Left renal cortex interstitium (tissue), 4 donors: Measurements from ENCODE around the gene PRKG1. TPM values are rescaled to one million over a fixed set of nuclear protein-coding genes. Genes with fewer than 3 reads are reported as not detected.
"Not testable (repeated sequence)": the region's sequence is repeated elsewhere in the genome, so short reads cannot be mapped to it uniquely, and the experiment has no call there.

Source experiments
- DNase-seq, 4 donors: peaks; one replicate each; pipeline ENCODE4 v3.0.0-alpha.2; 2013; ENCODE audit warnings: low read depth in 4 of 4, low spot score in 2 of 4, missing footprints in 1 of 4
- polyA plus RNA-seq, 4 donors: library from polyadenylated mRNA; unstranded; fragments of 120-200 nt; gene quantifications; one replicate each; pipeline ENCODE4 v1.2.1, GENCODE V29; 2013; ENCODE audit not compliant: insufficient read length in 4 of 4

Gene PRKG1
- polyA plus RNA-seq, 4 donors, result 12.3 to 14.3 (median 13.4) TPM

GRCh38 chr10:52212802-52213201 lies 1138.5 kb downstream of the PRKG1 start:
- no peak for DNase-seq

- no peak for DNase-seq
Measured at GRCh38 chr10:52213321-52213752, 1139.0 kb downstream of the PRKG1 start.

- DNase-seq, result peak in 3 of 4 donors; percentile 57 to 74 (median 64)
Measured at GRCh38 chr10:52215745-52216361, 1141.6 kb downstream of the PRKG1 start.

- DNase-seq, result peak in 3 of 4 donors; percentile 50 to 76 (median 57)
Measured at GRCh38 chr10:52216852-52217251, 1142.6 kb downstream of the PRKG1 start.

- no peak for DNase-seq
Measured at GRCh38 chr10:52217531-52217930, 1143.2 kb downstream of the PRKG1 start.

- DNase-seq, result no peak
Measured at GRCh38 chr10:52220947-52221346, 1146.7 kb downstream of the PRKG1 start.

GRCh38 chr10:52221923-52222322 lies 1147.6 kb downstream of the PRKG1 start:
- DNase-seq, result no peak

GRCh38 chr10:52226197-52226847 lies 1152.0 kb downstream of the PRKG1 start:
- DNase-seq, result no peak

- no peak for DNase-seq
Measured at GRCh38 chr10:52228556-52228955, 1154.3 kb downstream of the PRKG1 start.

- DNase-seq, result no peak
Measured at GRCh38 chr10:52229291-52229931, 1155.1 kb downstream of the PRKG1 start.

- DNase-seq, result no peak
Measured at GRCh38 chr10:52232561-52233350, 1158.5 kb downstream of the PRKG1 start.

- not testable (repeated sequence) for DNase-seq
Measured at GRCh38 chr10:52233351-52233991, 1159.2 kb downstream of the PRKG1 start.

- DNase-seq, result no peak
Measured at GRCh38 chr10:52239771-52240170, 1165.5 kb downstream of the PRKG1 start.

GRCh38 chr10:52245547-52245946 lies 1171.3 kb downstream of the PRKG1 start:
- no peak for DNase-seq

- DNase-seq, result not testable (repeated sequence)
Measured at GRCh38 chr10:52247929-52248328, 1173.6 kb downstream of the PRKG1 start.

- no peak for DNase-seq
Measured at GRCh38 chr10:52248697-52249306, 1174.5 kb downstream of the PRKG1 start.

GRCh38 chr10:52249850-52250395 lies 1175.6 kb downstream of the PRKG1 start:
- no peak for DNase-seq

- no peak for DNase-seq
Measured at GRCh38 chr10:52250510-52250909, 1176.2 kb downstream of the PRKG1 start.

GRCh38 chr10:52252307-52252706 lies 1178.0 kb downstream of the PRKG1 start:
- no peak for DNase-seq
